ENCODE measurements around the gene DTHD1.
A peak's percentile ranks its signal among the peaks of the same experiment; 100 is the strongest.

The DTHD1 gene

GRCh38 chr4:36281384-36282106 lies at the start of gene DTHD1:
DTHD1 (plus strand) TSS chr4:36281616; CDS start chr4:36281759, 143 bp downstream.
- no peak for DNase-seq

GRCh38 chr4:36233567-36234266 lies 47.7 kb upstream of the DTHD1 start:
- no peak for DNase-seq

GRCh38 chr4:36235306-36235705 lies 46.1 kb upstream of the DTHD1 start:
- DNase-seq: no peak

- DNase-seq: no peak
These were observed 45.3 kb upstream of the DTHD1 start for GRCh38 chr4:36236159-36236558.

- DNase-seq: no peak
These were observed 43.8 kb upstream of the DTHD1 start for GRCh38 chr4:36237366-36238313.

GRCh38 chr4:36241771-36242170 lies 39.6 kb upstream of the DTHD1 start:
- no peak for DNase-seq

- DNase-seq: no peak
These were observed 38.6 kb upstream of the DTHD1 start for GRCh38 chr4:36242629-36243354.

GRCh38 chr4:36243355-36244256 lies 37.8 kb upstream of the DTHD1 start:
- peak; percentile 32 for DNase-seq

- DNase-seq: peak; percentile 74
These were observed 36.9 kb upstream of the DTHD1 start, which contains the start of gene ARAP2 for GRCh38 chr4:36244257-36245082. ARAP2 (minus strand) TSS chr4:36244514; CDS start chr4:36229486, 15,028 bp downstream.

- no peak for DNase-seq
These were observed 31.8 kb upstream of the DTHD1 start for GRCh38 chr4:36249610-36250009.

- DNase-seq: no peak
These were observed 29.4 kb upstream of the DTHD1 start for GRCh38 chr4:36251983-36252382.

GRCh38 chr4:36254371-36254770 lies 27.0 kb upstream of the DTHD1 start:
- no peak for DNase-seq

- peak; percentile 68 for DNase-seq
These were observed 25.8 kb upstream of the DTHD1 start for GRCh38 chr4:36255577-36255976.

- DNase-seq: no peak
These were observed 25.0 kb upstream of the DTHD1 start for GRCh38 chr4:36256398-36256891.

- DNase-seq: no peak
These were observed 20.7 kb upstream of the DTHD1 start for GRCh38 chr4:36260731-36261130.

GRCh38 chr4:36264207-36264826 lies 17.1 kb upstream of the DTHD1 start:
- no peak for DNase-seq

GRCh38 chr4:36267486-36268268 lies 13.7 kb upstream of the DTHD1 start:
- DNase-seq: no peak

- DNase-seq: peak; percentile 41
These were observed 12.3 kb upstream of the DTHD1 start for GRCh38 chr4:36269101-36269500.

Measured in activated gamma-delta T cell treated with Interleukin-2 at 50 U/mL for 16 hours (primary cell).